Nephron progenitor cell (in vitro differentiated cells): Measurements from ENCODE around the gene DPH1.

Source experiments
- DNase-seq: peaks from one replicate; pipeline ENCODE4 v3.0.0; 2021
- H3K27ac Mint-ChIP-seq: 2 replicates; pipeline ENCODE4 v1.8.0; 2021; ENCODE audit warnings: mild to moderate bottlenecking, moderate library complexity, mixed read lengths
- H3K27me3 Mint-ChIP-seq: 2 replicates; pipeline ENCODE4 v1.8.0; 2021; ENCODE audit warnings: mild to moderate bottlenecking, low read depth, mixed read lengths; ENCODE audit not compliant: poor library complexity
- H3K36me3 Mint-ChIP-seq: 2 replicates; pipeline ENCODE4 v1.8.0; 2021; ENCODE audit warnings: low read depth, mixed read lengths
- H3K4me1 Mint-ChIP-seq: 2 replicates; pipeline ENCODE4 v1.8.0; 2021; ENCODE audit warnings: mixed read lengths
- H3K4me3 Mint-ChIP-seq: 2 replicates; pipeline ENCODE4 v1.8.0; 2021; ENCODE audit warnings: mild to moderate bottlenecking, moderate library complexity, mixed read lengths
- H3K9me3 Mint-ChIP-seq: 2 replicates; pipeline ENCODE4 v1.8.0; 2021; ENCODE audit warnings: mild to moderate bottlenecking, moderate library complexity, mixed read lengths
- CTCF ChIP-seq: fragments of 200-600 bp; sonication (generic); IDR thresholded peaks from 2 replicates; pipeline ENCODE4 v1.5.0; 2021; ENCODE audit warnings: antibody characterized with exemption

DPH1 gene

GRCh38 chr17:2062571-2063183 is 32.7 kb downstream of the DPH1 start:
- Mint-ChIP-seq H3K9me3 (no peaks in the 10 kb centered on the region), H3K4me1 (peaks cover 61% of the 10 kb centered on the region), H3K36me3 (peaks cover 63% of the 10 kb centered on the region), H3K27ac (no peak overlapping the region), H3K4me3 (peak overlapping the region; percentile 49), H3K27me3 (peaks cover 51% of the 10 kb centered on the region)
- no peak for DNase-seq
- no peak for TF ChIP-seq CTCF

- Mint-ChIP-seq H3K27me3 (peaks cover 42% of the 10 kb centered on the region), H3K27ac (no peak overlapping the region), H3K4me3 (peak overlapping the region; percentile 7), H3K36me3 (peaks cover 64% of the 10 kb centered on the region), H3K4me1 (peaks cover 70% of the 10 kb centered on the region), H3K9me3 (no peaks in the 10 kb centered on the region)
- no peak for DNase-seq
- TF ChIP-seq CTCF, result no peak
Measured at GRCh38 chr17:2063261-2064146, 33.6 kb downstream of the DPH1 start.

GRCh38 chr17:2064147-2064489 is 34.2 kb downstream of the DPH1 start:
- Mint-ChIP-seq H3K27me3 (peaks cover 36% of the 10 kb centered on the region), H3K4me1 (peaks cover 76% of the 10 kb centered on the region), H3K36me3 (peaks cover 70% of the 10 kb centered on the region), H3K4me3 (peak overlapping the region; percentile 7), H3K9me3 (no peaks in the 10 kb centered on the region), H3K27ac (no peak overlapping the region)
- no peak for TF ChIP-seq CTCF
- DNase-seq, result no peak

- Mint-ChIP-seq H3K27me3 (peaks cover 35% of the 10 kb centered on the region), H3K4me3 (peak overlapping the region; percentile 18), H3K36me3 (peaks cover 69% of the 10 kb centered on the region), H3K9me3 (no peaks in the 10 kb centered on the region), H3K4me1 (peaks cover 76% of the 10 kb centered on the region), H3K27ac (peak overlapping the region; percentile 61)
- TF ChIP-seq CTCF, result no peak
- no peak for DNase-seq
Measured at GRCh38 chr17:2064520-2064971, 34.6 kb downstream of the DPH1 start.

GRCh38 chr17:2064980-2065785 is 35.2 kb downstream of the DPH1 start:
- peak; percentile 12 for TF ChIP-seq CTCF

More at GRCh38 chr17:2064980-2065785, 35.2 kb downstream of the DPH1 start:
- peaks cover 71% of the 10 kb centered on the region for H3K36me3 Mint-ChIP-seq
- H3K9me3 Mint-ChIP-seq, result no peaks in the 10 kb centered on the region
- DNase-seq, result no peak
- peaks cover 29% of the 10 kb centered on the region for H3K27me3 Mint-ChIP-seq
- peaks cover 80% of the 10 kb centered on the region for H3K4me1 Mint-ChIP-seq
- H3K27ac Mint-ChIP-seq, result peak overlapping the region; percentile 61
- no peak overlapping the region for H3K4me3 Mint-ChIP-seq
